ENCODE measurements around the gene ALK.

Gene ALK

GRCh38 chr2:29430382-29431112, 490.8 kb downstream of the ALK start:
- DNase-seq: peak; percentile 91

- DNase-seq: no peak
Measured at GRCh38 chr2:29426354-29426753, 495.0 kb downstream of the ALK start.

- no peak for DNase-seq
Measured at GRCh38 chr2:29425866-29426265, 495.5 kb downstream of the ALK start.

DNA sequence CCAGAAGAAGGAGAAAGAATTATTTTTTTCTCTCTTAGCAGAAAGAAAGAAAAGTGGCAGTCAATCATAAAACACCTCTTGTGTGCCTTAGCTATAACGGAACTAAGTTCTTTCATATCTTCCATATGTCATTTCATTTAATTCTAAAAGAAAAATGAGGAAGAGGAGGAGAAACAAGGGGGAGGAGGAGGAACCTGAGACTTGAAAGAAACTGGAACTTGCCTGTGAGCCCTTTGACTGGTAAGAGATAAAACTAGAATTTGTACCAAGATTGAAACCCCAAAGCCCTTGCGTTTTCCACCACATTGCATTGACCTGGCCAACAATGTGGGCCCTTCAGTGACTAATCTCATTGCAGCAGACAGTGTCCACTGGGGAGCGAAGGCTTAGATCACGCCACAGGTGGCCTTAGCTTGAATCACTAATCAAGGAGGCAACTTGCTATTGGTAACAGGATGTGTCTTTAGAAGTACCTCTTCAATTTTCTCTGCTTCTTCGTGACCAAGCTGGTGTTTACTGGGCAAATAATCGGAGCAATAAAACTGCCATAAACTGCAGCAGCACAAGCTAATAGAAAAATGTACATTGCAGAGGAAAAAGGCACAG, 498.2 kb downstream of the ALK start:
- DNase-seq: peak; percentile 52

GRCh38 chr2:29420999-29421782, 500.2 kb downstream of the ALK start:
- no peak for DNase-seq

GRCh38 chr2:29420464-29420863, 500.9 kb downstream of the ALK start:
- DNase-seq: no peak

DNA sequence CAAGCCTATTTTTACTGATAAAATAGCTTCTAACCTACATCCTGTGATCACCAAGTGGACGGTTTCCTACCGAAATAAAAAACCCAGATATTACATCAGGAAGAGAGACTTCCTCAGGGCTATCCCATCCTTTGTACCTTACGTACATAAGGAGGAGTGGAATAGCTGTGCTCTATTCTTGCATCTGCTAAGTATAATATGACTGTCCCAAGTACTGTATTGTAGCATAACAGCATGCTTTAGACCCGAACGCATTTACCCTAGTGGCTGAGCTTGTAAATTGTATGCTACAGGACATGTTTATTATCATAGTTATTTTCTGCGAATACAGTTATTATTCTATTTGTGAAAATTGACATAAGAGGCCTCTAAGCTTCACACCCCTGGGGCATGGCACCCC, 503.8 kb downstream of the ALK start:
- no peak for DNase-seq

DNA sequence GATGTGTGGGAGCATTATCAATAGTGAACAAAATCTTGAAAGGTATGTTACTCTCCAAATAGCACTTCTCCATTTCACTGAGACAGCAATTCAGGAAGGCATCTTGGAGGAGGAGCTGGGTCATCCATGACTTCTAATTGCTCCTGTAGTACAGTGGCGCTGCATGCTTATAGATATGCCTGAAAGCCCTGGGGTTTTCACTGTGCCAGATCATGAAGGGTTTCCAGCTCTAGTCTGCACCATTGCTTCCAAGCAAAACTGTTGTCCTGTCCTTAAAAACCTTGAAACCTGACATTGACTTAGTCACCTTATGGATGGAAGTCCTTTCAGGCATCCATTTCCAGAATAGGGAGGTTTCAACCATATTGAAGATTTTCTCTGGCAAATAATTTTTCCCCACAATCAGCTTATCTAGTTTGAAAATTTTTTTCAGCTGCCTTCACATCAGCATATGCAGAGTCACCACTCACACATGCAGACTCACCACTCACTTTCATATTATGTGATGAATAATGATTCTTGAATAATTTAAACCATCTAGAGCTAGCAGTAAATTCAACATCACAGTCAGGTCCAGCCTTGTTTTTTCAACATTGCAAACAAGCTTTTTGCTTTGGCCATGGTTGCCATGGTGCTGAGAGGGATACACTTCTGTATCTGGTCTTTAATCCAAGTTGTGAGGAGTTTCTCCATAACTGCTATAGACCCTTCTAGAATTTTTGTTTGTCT, 509.0 kb downstream of the ALK start:
- no peak for DNase-seq

GRCh38 chr2:29405707-29406106, 515.7 kb downstream of the ALK start:
- DNase-seq: peak; percentile 59

- peak; percentile 75 for DNase-seq
Measured at GRCh38 chr2:29405266-29405665, 516.1 kb downstream of the ALK start.

GRCh38 chr2:29401994-29402393, 519.4 kb downstream of the ALK start:
- DNase-seq: peak; percentile 87

- DNase-seq: no peak
Measured at GRCh38 chr2:29400930-29401653, 520.3 kb downstream of the ALK start.

DNA sequence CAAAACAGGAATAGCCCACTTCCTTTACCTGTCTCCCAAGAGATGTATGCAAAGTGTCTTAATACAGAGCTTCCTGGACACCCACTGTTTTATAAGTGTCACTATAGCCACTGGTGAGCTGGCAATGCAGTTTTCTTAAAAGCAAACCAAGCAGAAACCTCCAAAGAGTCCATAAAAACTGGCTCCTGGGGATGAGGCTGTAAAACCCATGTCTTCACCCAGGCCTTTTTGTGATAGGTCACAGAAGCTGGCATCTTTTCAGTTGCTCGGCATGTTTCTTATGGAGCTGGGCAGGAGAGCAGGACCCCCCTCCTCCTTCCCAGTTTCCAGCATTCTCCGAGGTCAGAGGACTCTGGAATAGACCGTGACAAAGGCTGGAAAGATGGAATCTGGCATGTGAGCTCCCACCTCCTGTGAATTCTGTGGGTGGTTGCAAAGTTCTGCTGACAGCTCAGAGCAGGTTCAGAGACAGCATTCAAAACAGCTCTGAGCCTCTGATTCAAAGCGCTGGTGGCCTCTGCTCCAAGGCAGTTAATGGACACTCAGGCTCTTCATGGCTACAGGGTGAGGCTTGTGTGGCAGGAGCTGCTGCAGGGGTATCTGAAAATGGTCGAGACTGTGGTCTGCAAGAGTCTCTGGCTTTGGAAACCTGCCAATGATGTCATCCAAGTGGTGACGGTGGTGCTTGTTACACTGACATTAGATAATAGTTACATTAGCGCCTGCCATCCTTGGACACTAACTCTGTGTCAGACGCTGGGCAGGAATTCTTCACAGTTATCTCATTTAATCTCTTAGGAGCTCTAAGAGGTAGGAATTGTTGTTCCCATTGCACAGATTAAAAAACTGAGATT, 522.8 kb downstream of the ALK start:
- DNase-seq: peak; percentile 66

DNA sequence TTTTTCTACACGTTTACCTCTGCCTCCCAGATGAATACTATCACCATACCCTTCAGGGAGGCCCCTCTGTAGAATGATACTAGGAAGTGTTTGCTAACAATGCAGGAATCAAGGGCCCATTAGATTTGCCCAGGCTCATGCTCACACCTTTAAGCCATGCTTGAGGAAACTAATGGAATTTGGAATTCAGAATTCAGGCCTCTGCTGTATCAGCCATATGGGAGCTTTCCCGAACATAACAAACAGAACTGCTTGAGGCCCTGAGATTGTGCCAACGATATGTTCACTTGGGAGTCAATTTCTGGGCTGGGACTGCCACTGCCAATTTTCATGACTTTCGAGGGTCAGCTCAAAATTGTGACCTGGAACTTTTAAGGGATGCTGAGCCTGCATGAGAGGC, 523.7 kb downstream of the ALK start:
- no peak for DNase-seq

DNA sequence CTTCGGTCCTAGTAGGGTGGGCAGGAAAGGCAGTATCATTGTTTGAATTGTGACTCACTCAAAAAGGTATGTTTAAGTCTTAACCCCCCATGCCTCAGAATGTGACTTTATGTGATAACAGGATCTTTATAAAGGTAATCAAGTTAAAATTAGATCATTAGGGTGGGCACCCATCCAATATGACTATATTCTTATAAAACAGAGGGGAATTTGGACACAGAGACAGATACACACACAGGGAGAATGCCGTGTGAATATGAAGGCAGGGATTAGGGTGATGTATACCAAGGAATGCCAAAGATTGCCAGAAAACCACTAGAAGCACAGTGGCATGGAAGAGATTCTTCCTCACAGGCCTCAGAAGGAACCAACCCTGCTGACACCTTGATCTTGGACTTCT, 524.3 kb downstream of the ALK start:
- no peak for DNase-seq

GRCh38 chr2:29394981-29395350, 526.4 kb downstream of the ALK start:
- DNase-seq: no peak

DNA sequence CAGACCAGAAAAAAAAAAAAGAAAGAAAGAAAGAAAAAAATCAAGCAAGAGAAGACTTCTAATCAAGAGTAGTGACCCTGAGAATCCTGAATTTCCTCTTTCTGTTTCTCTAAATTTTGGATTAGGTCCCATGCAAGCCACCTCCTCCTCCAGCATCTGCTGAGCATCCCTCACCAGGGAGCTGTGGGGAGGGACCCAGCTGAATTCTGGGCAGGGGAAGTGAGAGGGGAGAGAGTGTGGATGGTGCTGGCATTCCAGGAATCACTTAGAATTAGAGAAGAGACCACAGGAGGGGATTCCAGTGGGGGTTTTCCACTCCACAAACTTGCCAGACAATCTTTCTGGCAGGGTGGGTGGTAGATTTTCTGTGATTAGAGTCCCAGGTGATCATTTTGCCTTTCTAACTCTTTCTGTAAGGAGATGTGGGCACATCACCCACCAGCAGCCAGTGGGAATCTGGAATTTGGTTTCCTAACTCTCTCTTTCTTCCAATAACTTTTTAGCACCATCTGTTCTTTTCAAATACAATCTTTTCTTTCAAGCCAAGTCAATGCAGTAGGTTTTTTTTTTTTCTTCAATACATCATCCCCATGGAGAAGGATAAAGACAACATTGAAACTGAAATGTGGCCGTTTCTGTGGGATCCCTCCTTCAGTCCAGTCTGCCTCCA, 526.9 kb downstream of the ALK start:
- no peak for DNase-seq

- no peak for DNase-seq
Measured at GRCh38 chr2:29393676-29394075, 527.7 kb downstream of the ALK start.

- DNase-seq: no peak
Measured at GRCh38 chr2:29392774-29393173, 528.6 kb downstream of the ALK start.

- DNase-seq: no peak
Measured at GRCh38 chr2:29390136-29390535, 531.2 kb downstream of the ALK start.

DNA sequence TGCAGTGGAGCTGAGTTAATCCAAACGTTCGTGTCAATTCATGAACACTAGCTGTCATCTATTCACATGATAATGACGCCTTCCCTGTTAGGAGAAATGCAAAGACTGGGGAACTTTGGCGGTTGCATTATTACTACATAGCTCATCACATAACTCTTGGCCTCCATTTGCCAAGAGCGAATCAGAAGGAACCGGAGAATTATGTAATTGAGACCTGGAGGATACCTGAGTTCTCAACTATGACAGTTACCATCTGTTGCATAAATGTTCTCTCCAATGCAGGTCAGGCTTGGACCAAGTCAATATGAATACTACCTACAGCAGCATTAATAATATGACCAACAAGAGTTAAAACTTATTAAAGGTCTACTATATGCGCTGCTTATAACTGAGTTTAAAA, 531.7 kb downstream of the ALK start:
- DNase-seq: no peak

Data from DMS79 treated with DMSO at 0.1 percent for 48 hours (cell line).